K562 (cell line): Measurements from ENCODE around the gene ALG8. TPM values are rescaled to one million over a fixed set of nuclear protein-coding genes. Genes with fewer than 3 reads are reported as not detected.

Experiments used
- ATAC-seq: fragments of 200-7000 bp; cut with Tn5 transposase; 3 replicates; pipeline ENCODE4 v1.9.1; 2020; ENCODE audit warnings: moderate library complexity
- BruUV-seq: library from RNA; stranded (reverse); fragments of 400-500 nt; replicated peaks from 2 replicates; lab custom pipeline; 2021; lab: Mats Ljungman, UMichigan
- CTCF ChIA-PET: fragments of 300-600 bp; formaldehyde crosslinking; extraction: SDS; loops from one replicate; lab custom pipeline; 2021; ENCODE audit warnings: low intra/inter-chr PET ratio; lab: Yijun Ruan, JAX
- POLR2A ChIA-PET: fragments of 300-600, 350-650 bp; sonication (Branson Sonifier 250); formaldehyde crosslinking; extraction: SDS; loops from one replicate; lab custom pipeline; 2021; ENCODE audit warnings: antibody characterized with exemption, inconsistent platforms; lab: Yijun Ruan, JAX
- DNase-seq, 4 experiments: peaks; one replicate each; pipeline versions ENCODE4 v3.0.0 to v3.0.0-alpha.2; 2011 to 2018; ENCODE audit warnings: low spot score in 3 of 4, mixed read lengths in 3 of 4; ENCODE audit errors: extremely low read depth in 1 of 4
- FAIRE-seq: peaks from 2 replicates; lab custom pipeline; 2011; peaks lifted over from hg19 to GRCh38; lab: Jason Lieb, UNC
- H2AFZ ChIP-seq: 2 replicates; pipeline ENCODE4 v1.6.0; 2011; ENCODE audit warnings: low read depth, low read length, control low read depth, inconsistent platforms
- H3K27ac ChIP-seq: fragments of 200-600 bp; 3 replicates; pipeline ENCODE4 v1.8.0; 2011; ENCODE audit warnings: low read depth, mild to moderate bottlenecking, control low read depth, inconsistent platforms, low read length, moderate library complexity, mixed read lengths; ENCODE audit errors: extremely low read depth
- H3K27me3 ChIP-seq, 2 experiments: fragments of 300-600 bp in 1 of 2; 2 replicates in 1 of 2; 3 replicates in 1 of 2; pipeline versions ENCODE4 v1.6.0 to v1.8.0; 2011; ENCODE audit warnings: inconsistent platforms in 2 of 2, low read length in 2 of 2, mild to moderate bottlenecking in 1 of 2, mixed read lengths in 1 of 2, moderate library complexity in 1 of 2; ENCODE audit not compliant: control insufficient read depth in 2 of 2, insufficient read depth in 2 of 2
- H3K36me3 ChIP-seq: fragments of 300-600 bp; 3 replicates; pipeline ENCODE4 v1.8.0; 2011; ENCODE audit warnings: mild to moderate bottlenecking, low read length, inconsistent platforms; ENCODE audit not compliant: control insufficient read depth, insufficient read depth
- H3K4me1 ChIP-seq, 2 experiments: fragments of 200-600 bp in 1 of 2; replicated peaks in 1 of 2; 2 replicates in 1 of 2; 3 replicates in 1 of 2; pipeline versions ENCODE4 v1.5.1 to v1.8.0; 2011; ENCODE audit warnings: inconsistent platforms in 2 of 2, low read length in 2 of 2, mild to moderate bottlenecking in 1 of 2, mixed read lengths in 1 of 2, moderate library complexity in 1 of 2; ENCODE audit not compliant: control insufficient read depth in 2 of 2, insufficient read depth in 2 of 2
- H3K4me2 ChIP-seq: 2 replicates; pipeline ENCODE4 v1.6.1; 2011; ENCODE audit warnings: low read length, control low read depth, inconsistent platforms, mixed read lengths; ENCODE audit not compliant: insufficient read depth
- H3K4me3 ChIP-seq: fragments of 200-600 bp; sonication (generic), shearing (Covaris generic); 2 replicates; pipeline ENCODE4 v1.5.1; 2016; ENCODE audit warnings: control low read depth, inconsistent platforms
- H3K79me2 ChIP-seq: fragments of 200-600 bp; 3 replicates; pipeline ENCODE4 v1.8.0; 2011; ENCODE audit warnings: low read length, inconsistent platforms; ENCODE audit not compliant: control insufficient read depth, insufficient read depth
- H3K9ac ChIP-seq, 2 experiments: 2 replicates each; pipeline versions ENCODE4 v1.6.0 to v1.6.1; 2011; ENCODE audit warnings: low read depth in 2 of 2, low read length in 2 of 2, control low read depth in 1 of 2, inconsistent platforms in 1 of 2, mild to moderate bottlenecking in 1 of 2, mixed read lengths in 1 of 2; ENCODE audit not compliant: insufficient read depth in 1 of 2
- H3K9me1 ChIP-seq: one replicate; pipeline ENCODE4 v1.6.0; 2011; ENCODE audit warnings: inconsistent platforms, mild to moderate bottlenecking, low read length, moderate library complexity; ENCODE audit not compliant: control insufficient read depth, insufficient read depth
- H3K9me3 ChIP-seq: replicated peaks from 2 replicates; pipeline ENCODE4 v1.5.1; 2011; ENCODE audit warnings: low read depth, low read length, inconsistent platforms; ENCODE audit not compliant: control insufficient read depth, insufficient read depth
- H4K20me1 ChIP-seq: replicated peaks from 2 replicates; pipeline ENCODE4 v1.6.1; 2011; ENCODE audit warnings: low read length, inconsistent platforms, mixed read lengths; ENCODE audit not compliant: control insufficient read depth, insufficient read depth
- CEBPB ChIP-seq: fragments of 450-650 bp; IDR thresholded peaks from 2 replicates; pipeline ENCODE4 v1.6.1; 2016; ENCODE audit warnings: missing genetic modification characterization, missing compliant biosample characterization
- FOXM1 ChIP-seq, 2 experiments: fragments of 450-650 bp in 1 of 2; sonication (generic) in 1 of 2; formaldehyde crosslinking in 1 of 2; IDR thresholded peaks; 2 replicates each; pipeline versions ENCODE4 v1.6.1 to v1.9.0; 2017 to 2022; ENCODE audit warnings: low read depth in 2 of 2, mild to moderate bottlenecking in 2 of 2, missing genetic modification reagents in 1 of 2, moderate library complexity in 1 of 2
- KLF10 ChIP-seq: fragments of 250-450 bp; sonication (Bioruptor Pico); IDR thresholded peaks from 2 replicates; pipeline ENCODE4 v1.6.1; 2021; ENCODE audit warnings: matching md5 sums
- LARP7 ChIP-seq: fragments of 450-650 bp; IDR thresholded peaks from 2 replicates; pipeline ENCODE4 v1.6.1; 2016
- NFIX ChIP-seq: fragments of 250-450 bp; sonication (Bioruptor Pico); IDR thresholded peaks from 2 replicates; pipeline ENCODE4 v1.4.0; 2020; ENCODE audit warnings: low read depth, mild to moderate bottlenecking, moderate library complexity
- TGIF2 ChIP-seq: sonication (generic); formaldehyde crosslinking; IDR thresholded peaks from 2 replicates; pipeline ENCODE4 v1.8.1; 2022; ENCODE audit warnings: mild to moderate bottlenecking, missing genetic modification reagents, moderate library complexity
- ZBTB12 ChIP-seq: fragments of 250-450 bp; sonication (Bioruptor Pico); IDR thresholded peaks from 2 replicates; pipeline ENCODE4 v1.4.0; 2020
- ZBTB2 ChIP-seq: fragments of 450-650 bp; IDR thresholded peaks from 2 replicates; pipeline ENCODE4 v1.6.1; 2016; ENCODE audit warnings: antibody characterized with exemption
- ZNF184 ChIP-seq: sonication (generic); formaldehyde crosslinking; IDR thresholded peaks from 2 replicates; pipeline ENCODE4 v1.5.0; 2020; ENCODE audit warnings: missing genetic modification reagents
- ZNF311 ChIP-seq: fragments of 250-450 bp; sonication (Bioruptor Pico); IDR thresholded peaks from 2 replicates; pipeline ENCODE4 v1.4.0; 2020; ENCODE audit warnings: mild to moderate bottlenecking, moderate library complexity
- ZNF780A ChIP-seq: fragments of 250-450 bp; sonication (Bioruptor Pico); IDR thresholded peaks from 2 replicates; pipeline ENCODE4 v1.5.0; 2021; ENCODE audit warnings: mild to moderate bottlenecking
- WGBS: fragments of 100-300 bp; shearing (Covaris generic); methylation state at CpG from one replicate; pipeline ENCODE4 v1.1.6; 2016; ENCODE audit warnings: low coverage, mixed read lengths; ENCODE audit not compliant: insufficient coverage; ENCODE audit errors: missing lambda C conversion rate; 5-methylcytosine and 5-hydroxymethylcytosine counted together
- in situ Hi-C: fragments of 300-500 bp; cut with MboI; formaldehyde crosslinking; loops from 4 replicates; pipeline ENCODE4 v1.15.0; 2018; ENCODE audit warnings: inconsistent platforms, mixed read lengths
- intact Hi-C: fragments of 100-400 bp; cut with micrococcal nuclease; formaldehyde crosslinking; loops from 2 replicates; pipeline ENCODE4 v1.14.2; 2022
- polyA plus RNA-seq, 8 experiments: library from polyadenylated mRNA; depleted of rRNA in 4 of 8; stranded (reverse) in 5 of 8; unstranded in 3 of 8; fragments of >200 nt; fragmentation: Nextera tagmentation in 2 of 8; fragmentation: Illumina TruSeq in 1 of 8; extraction: Ambion mirVana in 2 of 8; extraction: Trizol in 1 of 8; gene quantifications; 2 replicates each; pipeline versions ENCODE4 v1.2.1 to v1.2.3, GENCODE V29; 2011 to 2014; ENCODE audit warnings: inconsistent platforms in 1 of 8, missing spikeins in 1 of 8
- total RNA-seq, 7 experiments: library from RNA; depleted of rRNA in 6 of 7; stranded (reverse); fragments of >200 nt in 6 of 7; fragmentation: Illumina TruSeq in 2 of 7; extraction: Trizol in 2 of 7; gene quantifications; 2 replicates each; pipeline versions ENCODE4 v1.2.1 to v1.2.3, GENCODE V29; 2011 to 2021; ENCODE audit warnings: low replicate concordance in 1 of 7
- TF ChIP-seq, protein P1 (sequence below): fragments of 450-650 bp; IDR thresholded peaks from 2 replicates; pipeline ENCODE4 v1.6.1; 2016; ENCODE audit warnings: missing biosample characterization, missing genetic modification characterization

The ALG8 gene
- total and polyA plus RNA-seq, 9 of the 15 experiments (the other 6 are each of a cell fraction or from before 2014, with no cell fraction given) = 59.3 to 189 (median 106) TPM

DNA sequence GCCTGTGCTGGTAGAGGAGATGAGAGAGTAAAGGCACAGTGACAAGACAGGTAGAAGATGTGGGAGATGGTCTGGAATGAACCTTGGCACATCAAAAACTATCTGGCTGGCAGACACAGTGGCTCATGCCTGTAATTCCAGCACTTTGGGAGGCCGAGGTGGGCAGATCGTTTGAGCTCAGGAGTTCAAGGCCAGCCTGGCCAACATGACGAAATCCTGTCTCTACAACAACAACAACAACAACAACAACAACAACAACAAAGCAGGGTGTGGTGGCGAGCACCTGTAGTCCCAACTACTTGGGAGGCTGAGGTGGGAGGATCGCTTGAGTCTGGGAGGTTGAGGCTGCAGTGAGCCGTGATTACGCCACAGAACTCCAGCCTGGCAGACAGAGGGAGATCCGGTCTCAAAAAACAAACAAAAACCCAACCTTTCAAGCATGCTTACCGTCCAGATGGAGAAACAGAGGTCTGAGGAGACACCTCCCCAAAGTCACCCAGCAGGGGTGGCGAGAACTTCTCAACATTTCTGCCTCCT, 37.2 kb upstream of the ALG8 start:
- Histone ChIP-seq H4K20me1 (no peaks in the 10 kb centered on the region), H3K36me3 (no peaks in the 10 kb centered on the region), H3K79me2 (no peaks in the 10 kb centered on the region)
- in situ Hi-C loops = no loop called here
- TF ChIP-seq, protein P1, sequence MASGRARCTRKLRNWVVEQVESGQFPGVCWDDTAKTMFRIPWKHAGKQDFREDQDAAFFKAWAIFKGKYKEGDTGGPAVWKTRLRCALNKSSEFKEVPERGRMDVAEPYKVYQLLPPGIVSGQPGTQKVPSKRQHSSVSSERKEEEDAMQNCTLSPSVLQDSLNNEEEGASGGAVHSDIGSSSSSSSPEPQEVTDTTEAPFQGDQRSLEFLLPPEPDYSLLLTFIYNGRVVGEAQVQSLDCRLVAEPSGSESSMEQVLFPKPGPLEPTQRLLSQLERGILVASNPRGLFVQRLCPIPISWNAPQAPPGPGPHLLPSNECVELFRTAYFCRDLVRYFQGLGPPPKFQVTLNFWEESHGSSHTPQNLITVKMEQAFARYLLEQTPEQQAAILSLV (tag) = no peak
- TF ChIP-seq ZNF184 (CRISPR knock-in tag) (no peak), ZBTB2 (no peak), KLF10 (CRISPR knock-in tag) (no peak), ZBTB12 (no peak), NFIX (CRISPR knock-in tag) (no peak), ZNF311 (no peak), LARP7 (no peak), TGIF2 (CRISPR knock-in tag) (no peak), FOXM1 (IDR thresholded peaks at IDR 0.05; ENCODE audit: low read depth) (no peak), FOXM1 (CRISPR knock-in tag; IDR thresholded peaks at IDR 0.05; ENCODE audit: low read depth) (no peak), CEBPB (tag) (no peak), ZNF780A (CRISPR knock-in tag) (no peak)
- TF ChIP-seq, all 486 proteins: peak for 0
- no peak for ATAC-seq
- no peak overlapping the region for H3K4me3 ChIP-seq
- WGBS = 74% methylated on average over 10 of the region's 10 CpGs
- intact Hi-C loops = no loop called here
- no peak for DNase-seq
- H3K4me2 ChIP-seq = no peak overlapping the region
- CTCF ChIA-PET = no interaction called here
- BruUV-seq = no TSS peak
- no peaks in the 10 kb centered on the region for H3K9me1 ChIP-seq
- no peak for FAIRE-seq
- H3K9ac ChIP-seq = no peak overlapping the region
- no peak overlapping the region for H3K27ac ChIP-seq
- H3K9me3 ChIP-seq = no peaks in the 10 kb centered on the region
- no peak overlapping the region for H2AFZ ChIP-seq
- POLR2A ChIA-PET = no interaction called here
- H3K27me3 ChIP-seq = no peaks in the 10 kb centered on the region
- H3K4me1 ChIP-seq = peaks cover 5 to 15% of the 10 kb centered on the region in 2 experiments; a peak in 4 of 5 replicates
